GM19397 (cell line): Measurements from ENCODE around the gene TMEM151B.
A peak's percentile ranks its signal among the peaks of the same experiment; 100 is the strongest.
"Not testable (repeated sequence)": the region's sequence is repeated elsewhere in the genome, so short reads cannot be mapped to it uniquely, and the experiment has no call there.

ENCODE experiments used
- ATAC-seq: cut with Tn5 transposase; IDR thresholded peaks from one replicate; pipeline ENCODE4 v1.9.1; 2021; ENCODE audit warnings: mild to moderate bottlenecking, moderate library complexity; ENCODE audit not compliant: unreplicated experiment

TMEM151B gene

GRCh38 chr6:44269921-44270525 lies at the start of gene TMEM151B:
TSS of gene TMEM151B (plus strand) at chr6:44270450. CDS start at chr6:44270743, 293 bp downstream.
- ATAC-seq, result no peak

- ATAC-seq, result no peak
Measured at GRCh38 chr6:44220913-44221290, 49.3 kb upstream of the TMEM151B start.

GRCh38 chr6:44221291-44221960 lies 48.8 kb upstream of the TMEM151B start:
- peak; percentile 29 for ATAC-seq

GRCh38 chr6:44221961-44222335 lies 48.3 kb upstream of the TMEM151B start:
- no peak for ATAC-seq

GRCh38 chr6:44222486-44223318 lies 47.5 kb upstream of the TMEM151B start:
- ATAC-seq, result no peak

- ATAC-seq, result peak; percentile 44
Measured at GRCh38 chr6:44223319-44224028, 46.8 kb upstream of the TMEM151B start, which contains the start of gene SLC29A1. TSS of gene SLC29A1 (plus strand) at chr6:44223595. CDS start at chr6:44227314, 3,719 bp downstream.

GRCh38 chr6:44224029-44224964 lies 46.0 kb upstream of the TMEM151B start:
- no peak for ATAC-seq

- ATAC-seq, result no peak
Measured at GRCh38 chr6:44224965-44225305, 45.3 kb upstream of the TMEM151B start.

- no peak for ATAC-seq
Measured at GRCh38 chr6:44225579-44226325, 44.5 kb upstream of the TMEM151B start.

GRCh38 chr6:44226368-44227147 lies 43.7 kb upstream of the TMEM151B start:
- no peak for ATAC-seq

- no peak for ATAC-seq
Measured at GRCh38 chr6:44227148-44227793, 43.0 kb upstream of the TMEM151B start.

- no peak for ATAC-seq
Measured at GRCh38 chr6:44228031-44228430, 42.2 kb upstream of the TMEM151B start.

- no peak for ATAC-seq
Measured at GRCh38 chr6:44228433-44228832, 41.8 kb upstream of the TMEM151B start.

GRCh38 chr6:44228836-44229235 lies 41.4 kb upstream of the TMEM151B start:
- ATAC-seq, result no peak

- no peak for ATAC-seq
Measured at GRCh38 chr6:44229376-44230033, 40.7 kb upstream of the TMEM151B start.

- no peak for ATAC-seq
Measured at GRCh38 chr6:44230034-44230675, 40.1 kb upstream of the TMEM151B start.

GRCh38 chr6:44231426-44231825 lies 38.8 kb upstream of the TMEM151B start:
- not testable (repeated sequence) for ATAC-seq
